ENCODE measurements around the gene PLA2G5. TPM values are rescaled to one million over a fixed set of nuclear protein-coding genes. Genes with fewer than 3 reads are reported as not detected.
A peak's percentile ranks its signal among the peaks of the same experiment; 100 is the strongest.

PLA2G5 gene
- polyA plus RNA-seq, 3 donors, result not detected

GRCh38 chr1:20093303-20093702 lies 23.3 kb downstream of the PLA2G5 start:
- Mint-ChIP-seq H3K4me3 (no peak overlapping the region), H3K36me3 (no peaks in the 10 kb centered on the region), H3K27me3 (ENCODE audit: low read depth in 3 of 3) (peaks cover 9 to 15% (median 13%) of the 10 kb centered on the region in 3 donors), H3K9me3 (peaks cover 0 to 8% (median 2%) of the 10 kb centered on the region in 7 donors), H3K27ac (no peak overlapping the region), H3K4me1 (peaks cover 15% of the 10 kb centered on the region)
- TF ChIP-seq, protein P1, sequence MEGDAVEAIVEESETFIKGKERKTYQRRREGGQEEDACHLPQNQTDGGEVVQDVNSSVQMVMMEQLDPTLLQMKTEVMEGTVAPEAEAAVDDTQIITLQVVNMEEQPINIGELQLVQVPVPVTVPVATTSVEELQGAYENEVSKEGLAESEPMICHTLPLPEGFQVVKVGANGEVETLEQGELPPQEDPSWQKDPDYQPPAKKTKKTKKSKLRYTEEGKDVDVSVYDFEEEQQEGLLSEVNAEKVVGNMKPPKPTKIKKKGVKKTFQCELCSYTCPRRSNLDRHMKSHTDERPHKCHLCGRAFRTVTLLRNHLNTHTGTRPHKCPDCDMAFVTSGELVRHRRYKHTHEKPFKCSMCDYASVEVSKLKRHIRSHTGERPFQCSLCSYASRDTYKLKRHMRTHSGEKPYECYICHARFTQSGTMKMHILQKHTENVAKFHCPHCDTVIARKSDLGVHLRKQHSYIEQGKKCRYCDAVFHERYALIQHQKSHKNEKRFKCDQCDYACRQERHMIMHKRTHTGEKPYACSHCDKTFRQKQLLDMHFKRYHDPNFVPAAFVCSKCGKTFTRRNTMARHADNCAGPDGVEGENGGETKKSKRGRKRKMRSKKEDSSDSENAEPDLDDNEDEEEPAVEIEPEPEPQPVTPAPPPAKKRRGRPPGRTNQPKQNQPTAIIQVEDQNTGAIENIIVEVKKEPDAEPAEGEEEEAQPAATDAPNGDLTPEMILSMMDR (IDR thresholded peaks at IDR 0.05), result no peak
- no peak overlapping the region for H3K27ac ChIP-seq (ENCODE audit: low read depth in 1 of 2, low read length in 2 of 2)
- H3K4me3 ChIP-seq (replicated peaks in 1 of 3; ENCODE audit: low read depth in 2 of 3, low read length in 3 of 3), result no peak overlapping the region
- no peaks in the 10 kb centered on the region for H3K79me2 ChIP-seq (ENCODE audit: insufficient read depth, low read length)
- WGBS (ENCODE audit: insufficient coverage), result 86% methylated on average over 3 of the region's 5 CpGs
- H4K20me1 ChIP-seq (ENCODE audit: insufficient read depth, low read length), result no peaks in the 10 kb centered on the region
- H3K4me1 ChIP-seq (ENCODE audit: control insufficient read depth in 1 of 2, insufficient read depth in 2 of 2, low read length in 2 of 2), result peaks cover 14 to 16% of the 10 kb centered on the region in 2 donors
- H3K9ac ChIP-seq (ENCODE audit: insufficient read depth, low read length, poor library complexity, severe bottlenecking), result no peak overlapping the region
- no peaks in the 10 kb centered on the region for H3K27me3 ChIP-seq (ENCODE audit: control insufficient read depth in 2 of 2, insufficient read depth in 2 of 2, low read length in 2 of 2)
- no peak for DNase-seq
- intact Hi-C loops (cut with micrococcal nuclease), result no loop called here
- no peaks in the 10 kb centered on the region for H3K36me3 ChIP-seq (replicated peaks in 1 of 2; ENCODE audit: control insufficient read depth in 1 of 2, insufficient read depth in 2 of 2, low read length in 2 of 2)
- no peak overlapping the region for H2AFZ ChIP-seq (ENCODE audit: insufficient read depth, low read depth, low read length, poor library complexity, severe bottlenecking)
- H3K9me3 ChIP-seq (replicated peaks in 1 of 2; ENCODE audit: control insufficient read depth in 1 of 2, insufficient read depth in 1 of 2, low read length in 2 of 2), result peaks cover 0 to 3% of the 10 kb centered on the region in 2 donors
- no peak overlapping the region for H3K4me2 ChIP-seq (replicated peaks; ENCODE audit: extremely low read depth, low read length, poor library complexity, severe bottlenecking)

DNA sequence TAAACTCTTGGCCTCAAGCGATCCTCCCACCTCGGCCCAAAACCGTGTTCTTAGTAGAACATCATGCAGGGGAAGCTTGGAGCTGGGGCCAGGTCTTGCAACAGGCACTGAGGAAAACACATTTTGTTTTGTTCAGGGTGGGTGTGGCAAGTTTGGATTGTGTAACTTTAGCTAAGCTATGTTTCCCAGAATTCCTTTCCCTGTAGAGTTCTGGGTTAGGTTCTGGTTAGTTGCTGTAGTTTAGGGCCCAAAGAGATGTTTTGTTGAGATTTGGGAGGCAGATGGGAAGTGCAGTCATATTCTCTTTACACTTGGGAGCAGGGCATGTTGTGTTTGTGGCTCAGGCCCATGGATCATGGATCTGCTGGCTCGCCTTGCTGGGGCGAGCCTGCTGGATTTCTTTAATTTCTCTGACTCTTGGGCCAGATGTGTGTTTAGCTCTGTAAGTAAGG lies 24.0 kb downstream of the PLA2G5 start:
- Histone ChIP-seq H2AFZ (ENCODE audit: insufficient read depth, low read depth, low read length, poor library complexity, severe bottlenecking) (no peak overlapping the region), H3K36me3 (replicated peaks in 1 of 2; ENCODE audit: control insufficient read depth in 1 of 2, insufficient read depth in 2 of 2, low read length in 2 of 2) (no peaks in the 10 kb centered on the region), H3K4me3 (replicated peaks in 1 of 3; ENCODE audit: low read depth in 2 of 3, low read length in 3 of 3) (no peak overlapping the region), H3K9me3 (replicated peaks in 1 of 2; ENCODE audit: control insufficient read depth in 1 of 2, insufficient read depth in 1 of 2, low read length in 2 of 2) (peaks cover 0 to 3% of the 10 kb centered on the region in 2 donors), H4K20me1 (ENCODE audit: insufficient read depth, low read length) (no peaks in the 10 kb centered on the region), H3K9ac (ENCODE audit: insufficient read depth, low read length, poor library complexity, severe bottlenecking) (no peak overlapping the region), H3K4me2 (replicated peaks; ENCODE audit: extremely low read depth, low read length, poor library complexity, severe bottlenecking) (no peak overlapping the region), H3K27me3 (ENCODE audit: control insufficient read depth in 2 of 2, insufficient read depth in 2 of 2, low read length in 2 of 2) (no peaks in the 10 kb centered on the region), H3K4me1 (ENCODE audit: control insufficient read depth in 1 of 2, insufficient read depth in 2 of 2, low read length in 2 of 2) (peaks cover 14 to 16% of the 10 kb centered on the region in 2 donors), H3K27ac (ENCODE audit: low read depth in 1 of 2, low read length in 2 of 2) (no peak overlapping the region), H3K79me2 (ENCODE audit: insufficient read depth, low read length) (no peaks in the 10 kb centered on the region)
- intact Hi-C loops (cut with micrococcal nuclease), result no loop called here
- no peaks in the 10 kb centered on the region for H3K36me3 Mint-ChIP-seq
- no peak overlapping the region for H3K4me3 Mint-ChIP-seq
- peaks cover 9 to 15% (median 11%) of the 10 kb centered on the region in 3 donors for H3K27me3 Mint-ChIP-seq (ENCODE audit: low read depth in 3 of 3)
- TF ChIP-seq, protein P1 (IDR thresholded peaks at IDR 0.05), result no peak
- peaks cover 0 to 8% (median 2%) of the 10 kb centered on the region in 7 donors for H3K9me3 Mint-ChIP-seq
- H3K4me1 Mint-ChIP-seq, result peaks cover 15% of the 10 kb centered on the region
- H3K27ac Mint-ChIP-seq, result peak overlapping the region in 1 of 7 donors; percentile 10
- DNase-seq, result no peak
- WGBS (ENCODE audit: insufficient coverage), result 69% methylated on average over 4 of the region's 5 CpGs
